Keratinocyte (primary cell): ENCODE results near the gene ZNF664.

Experiments used
- EZH2 ChIP-seq: IDR thresholded peaks from one replicate; pipeline ENCODE4 v1.6.1; 2012; ENCODE audit warnings: inconsistent platforms, mild to moderate bottlenecking, low read length, moderate library complexity
- TF ChIP-seq, protein P1 (sequence below), 3 experiments: IDR thresholded peaks in 1 of 3; conservative IDR thresholded peaks in 1 of 3; optimal IDR thresholded peaks in 1 of 3; 2 replicates in 2 of 3; 3 replicates in 1 of 3; pipeline versions ENCODE3 to v1.5.1; 2011; ENCODE audit warnings: low read length in 3 of 3, mild to moderate bottlenecking in 3 of 3, moderate library complexity in 2 of 3, control low read depth in 1 of 3, inconsistent platforms in 1 of 3; ENCODE audit not compliant: insufficient read depth in 2 of 3; ENCODE audit errors: extremely low read depth in 1 of 3

- TF ChIP-seq, protein P1, sequence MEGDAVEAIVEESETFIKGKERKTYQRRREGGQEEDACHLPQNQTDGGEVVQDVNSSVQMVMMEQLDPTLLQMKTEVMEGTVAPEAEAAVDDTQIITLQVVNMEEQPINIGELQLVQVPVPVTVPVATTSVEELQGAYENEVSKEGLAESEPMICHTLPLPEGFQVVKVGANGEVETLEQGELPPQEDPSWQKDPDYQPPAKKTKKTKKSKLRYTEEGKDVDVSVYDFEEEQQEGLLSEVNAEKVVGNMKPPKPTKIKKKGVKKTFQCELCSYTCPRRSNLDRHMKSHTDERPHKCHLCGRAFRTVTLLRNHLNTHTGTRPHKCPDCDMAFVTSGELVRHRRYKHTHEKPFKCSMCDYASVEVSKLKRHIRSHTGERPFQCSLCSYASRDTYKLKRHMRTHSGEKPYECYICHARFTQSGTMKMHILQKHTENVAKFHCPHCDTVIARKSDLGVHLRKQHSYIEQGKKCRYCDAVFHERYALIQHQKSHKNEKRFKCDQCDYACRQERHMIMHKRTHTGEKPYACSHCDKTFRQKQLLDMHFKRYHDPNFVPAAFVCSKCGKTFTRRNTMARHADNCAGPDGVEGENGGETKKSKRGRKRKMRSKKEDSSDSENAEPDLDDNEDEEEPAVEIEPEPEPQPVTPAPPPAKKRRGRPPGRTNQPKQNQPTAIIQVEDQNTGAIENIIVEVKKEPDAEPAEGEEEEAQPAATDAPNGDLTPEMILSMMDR (optimal IDR thresholded peaks at IDR 0.05 in 1 of 3, IDR thresholded peaks at IDR 0.05 in 1 of 3, conservative IDR thresholded peaks at IDR 0.05 in 1 of 3; ENCODE audit: extremely low read depth in 1 of 3, insufficient read depth in 2 of 3, low read length in 3 of 3) = no peak
- no peak for TF ChIP-seq EZH2
These were observed 32.0 kb upstream of the ZNF664 start for GRCh38 chr12:123941000-123941399.
